ENCODE data around the gene TTC32.

The TTC32 gene

GRCh38 chr2:19901442-19902215, at the start of gene TTC32:
Gene TTC32, minus strand, starts transcription at chr2:19901983. Its CDS starts 129 bp downstream, at chr2:19901854.
- TF ChIP-seq, protein P1, sequence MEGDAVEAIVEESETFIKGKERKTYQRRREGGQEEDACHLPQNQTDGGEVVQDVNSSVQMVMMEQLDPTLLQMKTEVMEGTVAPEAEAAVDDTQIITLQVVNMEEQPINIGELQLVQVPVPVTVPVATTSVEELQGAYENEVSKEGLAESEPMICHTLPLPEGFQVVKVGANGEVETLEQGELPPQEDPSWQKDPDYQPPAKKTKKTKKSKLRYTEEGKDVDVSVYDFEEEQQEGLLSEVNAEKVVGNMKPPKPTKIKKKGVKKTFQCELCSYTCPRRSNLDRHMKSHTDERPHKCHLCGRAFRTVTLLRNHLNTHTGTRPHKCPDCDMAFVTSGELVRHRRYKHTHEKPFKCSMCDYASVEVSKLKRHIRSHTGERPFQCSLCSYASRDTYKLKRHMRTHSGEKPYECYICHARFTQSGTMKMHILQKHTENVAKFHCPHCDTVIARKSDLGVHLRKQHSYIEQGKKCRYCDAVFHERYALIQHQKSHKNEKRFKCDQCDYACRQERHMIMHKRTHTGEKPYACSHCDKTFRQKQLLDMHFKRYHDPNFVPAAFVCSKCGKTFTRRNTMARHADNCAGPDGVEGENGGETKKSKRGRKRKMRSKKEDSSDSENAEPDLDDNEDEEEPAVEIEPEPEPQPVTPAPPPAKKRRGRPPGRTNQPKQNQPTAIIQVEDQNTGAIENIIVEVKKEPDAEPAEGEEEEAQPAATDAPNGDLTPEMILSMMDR (IDR thresholded peaks at IDR 0.05) = no peak
- peak within 1 kb of the TSS; percentile 83 for H3K4me3 ChIP-seq
- DNase-seq (ENCODE audit: low spot score) = peak; percentile 94
- H3K27ac ChIP-seq = peak within 1 kb of the TSS; percentile 93 to 98

DNA sequence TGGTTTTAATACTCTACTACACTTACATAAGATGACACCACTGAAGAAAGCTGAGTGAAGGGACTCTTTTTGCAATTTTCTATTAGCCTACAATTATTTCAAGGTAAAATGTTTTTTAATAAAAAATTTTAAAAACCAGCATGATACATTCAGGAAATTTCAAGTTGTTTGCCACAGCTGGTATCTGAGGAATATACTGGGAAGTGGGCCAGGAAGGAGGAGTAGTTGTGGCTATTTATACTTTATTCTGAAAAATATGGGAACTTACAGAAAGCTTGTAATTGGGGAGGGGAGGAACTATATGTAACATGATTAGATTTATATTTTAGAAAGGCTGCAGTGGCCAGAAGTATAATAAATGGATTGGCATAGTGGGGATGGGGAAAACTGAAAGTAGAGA, 47.3 kb upstream of the TTC32 start:
- Histone ChIP-seq H3K4me3 (no peak overlapping the region), H3K27ac (no peak overlapping the region)
- TF ChIP-seq, protein P1 (IDR thresholded peaks at IDR 0.05) = no peak
- DNase-seq (ENCODE audit: low spot score) = no peak

DNA sequence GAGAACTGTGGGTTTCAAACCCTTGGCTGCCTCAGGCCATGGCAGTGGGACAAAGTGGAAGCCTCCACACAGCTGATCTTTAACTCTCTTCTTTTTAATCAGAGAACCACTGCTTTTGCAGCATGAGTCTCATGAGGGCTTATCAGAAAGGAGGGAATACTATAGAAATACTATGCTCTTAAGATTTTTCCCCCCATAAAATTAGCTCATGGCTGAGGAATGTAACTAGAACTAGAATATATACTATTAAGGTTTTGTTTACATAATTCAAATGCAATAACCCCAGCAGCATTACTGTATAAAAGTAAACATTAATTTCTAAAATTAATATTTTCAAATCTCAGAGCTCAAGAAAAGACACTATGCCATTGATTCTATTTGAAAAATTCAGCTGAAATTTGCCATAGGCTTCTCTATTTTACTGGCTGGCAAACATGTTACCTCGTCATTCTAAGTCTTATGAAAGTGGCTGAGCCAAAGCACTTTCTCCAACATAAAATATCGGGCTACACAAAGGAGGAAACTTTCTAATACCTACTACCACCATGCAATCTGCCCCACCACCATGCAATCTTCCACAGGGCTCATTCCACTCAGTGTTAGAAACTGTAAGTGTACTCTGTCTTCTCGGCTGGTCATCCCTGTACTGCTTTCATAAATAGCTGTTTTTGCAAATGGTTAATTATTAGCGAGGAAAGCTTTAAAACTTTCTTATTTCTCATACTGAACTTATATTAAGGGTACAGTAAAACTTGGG, 45.6 kb upstream of the TTC32 start:
- Histone ChIP-seq H3K4me3 (no peak overlapping the region), H3K27ac (no peak overlapping the region)
- TF ChIP-seq, protein P1 (IDR thresholded peaks at IDR 0.05) = no peak
- DNase-seq (ENCODE audit: low spot score) = no peak

- H3K27ac ChIP-seq = no peak overlapping the region
- no peak overlapping the region for H3K4me3 ChIP-seq
- DNase-seq (ENCODE audit: low spot score) = no peak
- TF ChIP-seq, protein P1 (IDR thresholded peaks at IDR 0.05) = no peak
Observed at GRCh38 chr2:19944205-19944845, 42.5 kb upstream of the TTC32 start.

DNA sequence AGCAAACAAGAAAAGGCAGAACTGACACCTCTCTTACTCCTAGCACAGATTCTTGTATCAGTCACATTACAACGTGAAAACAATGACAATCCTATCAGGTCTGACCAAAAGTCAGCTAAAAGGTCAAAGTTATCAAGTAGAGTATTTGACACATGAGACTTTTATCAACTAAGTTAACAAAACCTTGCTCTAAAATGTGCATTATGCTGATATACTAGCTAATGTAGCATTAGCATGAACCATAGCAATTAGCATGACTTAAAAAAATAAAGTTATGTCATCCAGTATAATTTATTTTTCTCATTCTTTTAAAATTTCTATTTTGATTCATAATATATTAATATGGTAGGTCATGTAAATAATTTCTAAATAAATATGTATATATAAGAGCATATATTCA, 41.4 kb upstream of the TTC32 start:
- Histone ChIP-seq H3K27ac (no peak overlapping the region), H3K4me3 (no peak overlapping the region)
- TF ChIP-seq, protein P1 (IDR thresholded peaks at IDR 0.05) = no peak
- DNase-seq (ENCODE audit: low spot score) = no peak

- TF ChIP-seq, protein P1 (IDR thresholded peaks at IDR 0.05) = no peak
- no peak overlapping the region for H3K27ac ChIP-seq
- DNase-seq (ENCODE audit: low spot score) = no peak
- no peak overlapping the region for H3K4me3 ChIP-seq
Observed at GRCh38 chr2:19942199-19942598, 40.4 kb upstream of the TTC32 start.
